ENCODE results near the gene PCSK2.

PCSK2 gene

DNA sequence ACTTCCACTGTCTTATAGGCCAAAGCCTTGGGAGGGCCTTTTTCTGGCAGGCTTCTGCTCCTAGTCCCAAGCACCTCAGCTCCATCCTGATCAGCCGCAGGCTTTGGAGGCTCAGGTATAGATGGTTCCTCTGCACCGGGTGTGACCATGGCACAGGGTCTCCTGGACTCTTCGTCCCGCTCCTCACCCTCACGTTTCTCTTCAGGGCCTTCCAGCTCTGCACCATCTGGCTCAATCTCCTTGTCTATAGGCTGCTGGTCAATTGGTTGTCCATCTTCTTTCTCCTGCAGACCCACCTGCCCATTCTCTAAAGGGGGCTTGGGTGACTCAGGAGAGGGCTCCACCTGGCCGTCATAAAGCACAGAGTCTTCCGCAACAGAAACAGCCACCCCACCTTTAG is 267.4 kb downstream of the PCSK2 start:
- WGBS (ENCODE audit: insufficient coverage) = 95% methylated on average over 7 of the region's 7 CpGs
- POLR2A ChIA-PET = no interaction called here
- CTCF ChIA-PET = interaction anchor here (1.7 kb wide), 1 partner anchor 10 kb away, joined by 6 read pairs; no protein-coding TSS in a partner anchor

DNA sequence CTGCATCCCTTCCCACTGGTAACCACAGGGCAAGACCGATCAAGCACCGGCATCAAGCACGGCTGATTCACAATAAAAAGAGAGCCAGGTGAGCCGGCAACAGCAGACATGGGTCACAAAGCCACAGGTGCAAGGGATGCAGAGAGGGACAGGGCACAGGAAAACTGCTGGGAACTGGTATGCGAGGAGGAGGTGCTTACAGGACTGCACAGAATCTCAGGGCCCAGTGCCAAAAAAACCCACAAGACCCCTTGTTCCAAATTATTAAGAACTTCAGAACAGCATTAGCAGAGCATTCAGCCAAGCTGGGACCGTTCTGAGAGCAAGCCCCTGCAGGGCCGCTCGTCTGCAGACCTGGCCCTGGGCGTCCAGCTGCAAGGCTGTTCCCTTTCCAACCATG is 269.0 kb downstream of the PCSK2 start:
- Histone ChIP-seq H3K27me3 (replicated peaks in 2 of 5; ENCODE audit: control insufficient read depth in 4 of 5, insufficient read depth in 5 of 5, low read length in 4 of 5) (no peaks in the 10 kb centered on the region), H3K27ac (ENCODE audit: insufficient read depth in 1 of 2, low read depth in 1 of 2, low read length in 2 of 2, poor library complexity in 1 of 2, severe bottlenecking in 2 of 2) (no peak overlapping the region), H3K4me1 (ENCODE audit: control extremely low read depth in 1 of 4, control insufficient read depth in 4 of 4, insufficient read depth in 4 of 4, low read length in 3 of 4) (no peaks in the 10 kb centered on the region), H3K4me3 (ENCODE audit: control insufficient read depth in 1 of 7, extremely low read depth in 1 of 7, insufficient read depth in 4 of 7, low read depth in 2 of 7, low read length in 6 of 7) (no peak overlapping the region), H3K9me3 (ENCODE audit: control extremely low read depth in 1 of 5, control insufficient read depth in 4 of 5, insufficient read depth in 2 of 5, low read depth in 1 of 5, low read length in 4 of 5) (no peaks in the 10 kb centered on the region), H3K36me3 (ENCODE audit: control insufficient read depth in 4 of 4, insufficient read depth in 4 of 4, low read length in 3 of 4) (no peaks in the 10 kb centered on the region)
- 97% methylated on average over 9 of the region's 9 CpGs for WGBS (ENCODE audit: insufficient coverage)
- no peak for DNase-seq
- ChIA-PET CTCF (interaction anchor here (0.8 to 2.0 kb wide), 2 partner anchors 8 to 10 kb away, joined by 3 to 4 read pairs; no protein-coding TSS in a partner anchor), POLR2A (no interaction called here)

More for the DNA sequence above, 267.4 kb downstream of the PCSK2 start:
- H3K36me3 ChIP-seq (ENCODE audit: control insufficient read depth in 4 of 4, insufficient read depth in 4 of 4, low read length in 3 of 4) = no peaks in the 10 kb centered on the region
- no peaks in the 10 kb centered on the region for H3K27me3 ChIP-seq (replicated peaks in 2 of 5; ENCODE audit: control insufficient read depth in 4 of 5, insufficient read depth in 5 of 5, low read length in 4 of 5)
- no peaks in the 10 kb centered on the region for H3K4me1 ChIP-seq (ENCODE audit: control extremely low read depth in 1 of 4, control insufficient read depth in 4 of 4, insufficient read depth in 4 of 4, low read length in 3 of 4)
- DNase-seq = no peak
- no peak overlapping the region for H3K27ac ChIP-seq (ENCODE audit: insufficient read depth in 1 of 2, low read depth in 1 of 2, low read length in 2 of 2, poor library complexity in 1 of 2, severe bottlenecking in 2 of 2)
- no peaks in the 10 kb centered on the region for H3K9me3 ChIP-seq (ENCODE audit: control extremely low read depth in 1 of 5, control insufficient read depth in 4 of 5, insufficient read depth in 2 of 5, low read depth in 1 of 5, low read length in 4 of 5)
- H3K4me3 ChIP-seq (ENCODE audit: control insufficient read depth in 1 of 7, extremely low read depth in 1 of 7, insufficient read depth in 4 of 7, low read depth in 2 of 7, low read length in 6 of 7) = no peak overlapping the region

DNA sequence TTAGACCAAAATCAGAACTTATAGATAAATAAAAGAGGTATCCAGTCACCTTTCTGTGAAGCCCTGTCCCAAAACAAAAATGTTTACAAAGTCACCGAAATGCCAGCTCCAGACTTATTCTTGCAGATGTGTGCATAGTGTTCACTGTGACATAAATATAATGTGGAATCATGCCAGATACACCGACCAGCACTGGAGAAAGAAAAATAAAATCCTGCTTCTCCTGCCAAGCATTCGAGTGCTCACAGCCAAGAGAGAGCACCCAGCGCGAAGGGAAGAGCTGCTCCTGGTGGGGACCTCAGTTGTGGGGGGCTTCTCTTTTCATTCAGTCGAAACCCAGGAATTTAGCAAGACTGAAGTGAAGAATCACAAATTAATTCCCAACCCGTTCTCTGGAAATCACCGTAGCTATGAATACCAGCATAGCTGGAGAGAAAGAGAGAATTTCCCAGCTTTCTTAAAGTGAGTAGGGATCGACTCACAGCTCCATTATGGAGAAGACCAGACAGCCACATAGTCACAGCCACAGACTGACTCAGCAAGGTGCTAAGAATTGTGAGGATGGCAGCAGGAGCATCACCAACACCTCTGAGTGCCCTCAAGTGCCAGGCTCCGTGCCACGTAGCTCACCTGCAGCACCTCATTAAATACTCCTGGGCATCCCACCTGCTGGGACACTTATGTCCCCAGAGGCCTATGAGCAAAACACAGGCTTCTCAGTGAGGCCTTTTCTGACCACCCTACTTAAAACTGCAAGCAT is 271.2 kb downstream of the PCSK2 start:
- Histone ChIP-seq H3K4me1 (ENCODE audit: control extremely low read depth in 1 of 4, control insufficient read depth in 4 of 4, insufficient read depth in 4 of 4, low read length in 3 of 4) (no peaks in the 10 kb centered on the region), H3K36me3 (ENCODE audit: control insufficient read depth in 4 of 4, insufficient read depth in 4 of 4, low read length in 3 of 4) (no peaks in the 10 kb centered on the region), H3K4me3 (ENCODE audit: control insufficient read depth in 1 of 7, extremely low read depth in 1 of 7, insufficient read depth in 4 of 7, low read depth in 2 of 7, low read length in 6 of 7) (no peak overlapping the region), H3K9me3 (ENCODE audit: control extremely low read depth in 1 of 5, control insufficient read depth in 4 of 5, insufficient read depth in 2 of 5, low read depth in 1 of 5, low read length in 4 of 5) (no peaks in the 10 kb centered on the region), H3K27me3 (replicated peaks in 2 of 5; ENCODE audit: control insufficient read depth in 4 of 5, insufficient read depth in 5 of 5, low read length in 4 of 5) (no peaks in the 10 kb centered on the region), H3K27ac (ENCODE audit: insufficient read depth in 1 of 2, low read depth in 1 of 2, low read length in 2 of 2, poor library complexity in 1 of 2, severe bottlenecking in 2 of 2) (no peak overlapping the region)
- POLR2A ChIA-PET = no interaction called here
- 90% methylated on average over 9 of the region's 11 CpGs for WGBS (ENCODE audit: insufficient coverage)
- DNase-seq = no peak
- CTCF ChIA-PET = no interaction called here

DNA sequence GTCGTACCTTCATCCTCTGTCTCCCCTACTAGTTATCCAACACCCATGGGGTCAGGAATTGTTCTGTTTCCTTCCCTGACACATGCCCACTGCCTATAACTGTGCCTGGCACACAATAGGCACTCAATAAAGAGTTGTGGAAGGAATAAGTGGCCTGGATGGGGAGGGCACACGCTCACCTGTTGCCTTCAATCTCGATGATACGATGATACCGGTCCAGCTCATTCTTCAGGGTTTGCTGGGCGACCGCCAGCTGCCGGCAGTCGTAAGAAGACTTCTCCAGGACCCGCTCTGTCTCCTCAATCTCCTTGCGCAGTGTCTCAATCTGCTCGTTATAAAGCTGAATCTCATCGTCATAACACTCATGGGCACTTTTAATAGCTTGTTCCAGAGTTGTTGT is 271.8 kb downstream of the PCSK2 start:
- POLR2A ChIA-PET = no interaction called here
- Histone ChIP-seq H3K27me3 (replicated peaks in 2 of 5; ENCODE audit: control insufficient read depth in 4 of 5, insufficient read depth in 5 of 5, low read length in 4 of 5) (no peaks in the 10 kb centered on the region), H3K9me3 (ENCODE audit: control extremely low read depth in 1 of 5, control insufficient read depth in 4 of 5, insufficient read depth in 2 of 5, low read depth in 1 of 5, low read length in 4 of 5) (no peaks in the 10 kb centered on the region), H3K4me1 (ENCODE audit: control extremely low read depth in 1 of 4, control insufficient read depth in 4 of 4, insufficient read depth in 4 of 4, low read length in 3 of 4) (peaks cover 0 to 4% (median 0%) of the 10 kb centered on the region in 4 experiments), H3K36me3 (ENCODE audit: control insufficient read depth in 4 of 4, insufficient read depth in 4 of 4, low read length in 3 of 4) (no peaks in the 10 kb centered on the region), H3K4me3 (ENCODE audit: control insufficient read depth in 1 of 7, extremely low read depth in 1 of 7, insufficient read depth in 4 of 7, low read depth in 2 of 7, low read length in 6 of 7) (no peak overlapping the region), H3K27ac (ENCODE audit: insufficient read depth in 1 of 2, low read depth in 1 of 2, low read length in 2 of 2, poor library complexity in 1 of 2, severe bottlenecking in 2 of 2) (no peak overlapping the region)
- no peak for DNase-seq
- CTCF ChIA-PET = no interaction called here
- 96% methylated on average over 13 of the region's 13 CpGs for WGBS (ENCODE audit: insufficient coverage)

DNA sequence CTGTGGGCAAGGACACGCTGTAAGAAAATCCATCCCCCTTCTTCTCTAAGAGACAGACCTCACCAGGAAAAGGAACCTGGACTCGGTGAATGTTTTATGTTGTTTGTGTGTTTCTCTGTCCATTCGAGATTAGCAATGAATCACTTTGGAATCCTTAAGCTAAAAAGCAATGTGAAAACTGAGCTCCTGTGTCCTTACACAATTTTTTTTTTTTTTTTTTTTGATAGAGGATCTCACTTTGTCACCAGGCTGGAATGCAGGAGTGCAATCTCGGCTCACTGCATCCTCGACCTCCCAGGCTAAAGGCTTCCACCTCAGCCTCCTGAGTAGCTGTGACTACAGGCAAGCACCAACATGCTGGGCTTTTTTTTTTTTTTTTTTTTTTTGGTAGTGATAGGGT is 272.2 kb downstream of the PCSK2 start:
- H3K27me3 ChIP-seq (replicated peaks in 2 of 5; ENCODE audit: control insufficient read depth in 4 of 5, insufficient read depth in 5 of 5, low read length in 4 of 5) = no peaks in the 10 kb centered on the region
- POLR2A ChIA-PET = no interaction called here
- H3K4me1 ChIP-seq (ENCODE audit: control extremely low read depth in 1 of 4, control insufficient read depth in 4 of 4, insufficient read depth in 4 of 4, low read length in 3 of 4) = peaks cover 0 to 8% (median 0%) of the 10 kb centered on the region in 4 experiments
- H3K27ac ChIP-seq (ENCODE audit: insufficient read depth in 1 of 2, low read depth in 1 of 2, low read length in 2 of 2, poor library complexity in 1 of 2, severe bottlenecking in 2 of 2) = no peak overlapping the region
- no peaks in the 10 kb centered on the region for H3K9me3 ChIP-seq (ENCODE audit: control extremely low read depth in 1 of 5, control insufficient read depth in 4 of 5, insufficient read depth in 2 of 5, low read depth in 1 of 5, low read length in 4 of 5)
- H3K4me3 ChIP-seq (ENCODE audit: control insufficient read depth in 1 of 7, extremely low read depth in 1 of 7, insufficient read depth in 4 of 7, low read depth in 2 of 7, low read length in 6 of 7) = no peak overlapping the region
- CTCF ChIA-PET = no interaction called here
- no peak for DNase-seq
- H3K36me3 ChIP-seq (ENCODE audit: control insufficient read depth in 4 of 4, insufficient read depth in 4 of 4, low read length in 3 of 4) = no peaks in the 10 kb centered on the region
- no CpG with 5 or more reads among the region's 5 CpGs for WGBS (ENCODE audit: insufficient coverage)

DNA sequence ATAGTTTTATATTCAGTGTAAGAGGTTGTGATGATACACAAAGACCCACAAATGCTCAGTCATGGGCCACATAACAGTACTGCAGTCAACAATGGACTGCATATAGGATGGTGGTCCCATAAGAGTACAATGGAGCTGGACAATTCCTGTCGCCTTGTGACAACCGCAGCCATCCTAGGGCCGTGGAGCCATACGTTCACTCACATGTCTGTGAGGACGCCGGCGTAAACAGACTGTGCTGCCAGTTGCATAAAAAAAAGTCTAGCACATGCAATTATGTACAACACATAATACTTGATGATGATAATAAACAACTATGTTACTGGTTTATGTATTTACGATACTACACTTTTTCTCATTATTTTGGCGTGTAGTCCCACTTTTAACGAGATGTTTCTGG is 273.4 kb downstream of the PCSK2 start:
- no peak overlapping the region for H3K4me3 ChIP-seq (ENCODE audit: control insufficient read depth in 1 of 7, extremely low read depth in 1 of 7, insufficient read depth in 4 of 7, low read depth in 2 of 7, low read length in 6 of 7)
- 98% methylated on average over 6 of the region's 10 CpGs for WGBS (ENCODE audit: insufficient coverage)
- H3K36me3 ChIP-seq (ENCODE audit: control insufficient read depth in 4 of 4, insufficient read depth in 4 of 4, low read length in 3 of 4) = no peaks in the 10 kb centered on the region
- H3K27ac ChIP-seq (ENCODE audit: insufficient read depth in 1 of 2, low read depth in 1 of 2, low read length in 2 of 2, poor library complexity in 1 of 2, severe bottlenecking in 2 of 2) = no peak overlapping the region
- H3K27me3 ChIP-seq (replicated peaks in 2 of 5; ENCODE audit: control insufficient read depth in 4 of 5, insufficient read depth in 5 of 5, low read length in 4 of 5) = no peaks in the 10 kb centered on the region
- DNase-seq = no peak
- CTCF ChIA-PET = no interaction called here
- POLR2A ChIA-PET = no interaction called here
- no peaks in the 10 kb centered on the region for H3K9me3 ChIP-seq (ENCODE audit: control extremely low read depth in 1 of 5, control insufficient read depth in 4 of 5, insufficient read depth in 2 of 5, low read depth in 1 of 5, low read length in 4 of 5)
- H3K4me1 ChIP-seq (ENCODE audit: control extremely low read depth in 1 of 4, control insufficient read depth in 4 of 4, insufficient read depth in 4 of 4, low read length in 3 of 4) = peaks cover 0 to 18% (median 8%) of the 10 kb centered on the region in 4 experiments

DNA sequence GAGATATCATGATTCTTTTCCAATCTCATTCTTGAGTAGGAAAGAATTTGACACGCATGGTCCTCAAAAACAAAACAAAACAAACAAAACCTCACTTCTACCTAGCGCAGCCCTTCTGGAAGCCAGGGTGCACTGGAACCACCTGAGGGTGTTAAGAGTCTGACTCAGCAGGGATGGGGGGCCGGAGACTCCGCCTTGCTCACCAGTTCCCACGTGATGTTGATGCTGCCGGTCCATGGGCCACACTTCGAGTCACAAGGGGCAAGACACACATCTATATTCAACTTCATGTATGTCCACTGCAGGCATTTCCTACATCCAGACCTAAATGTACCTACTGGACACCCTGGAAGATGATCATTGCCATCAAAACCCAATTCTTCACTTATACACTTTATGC is 274.0 kb downstream of the PCSK2 start:
- POLR2A ChIA-PET = no interaction called here
- Histone ChIP-seq H3K36me3 (ENCODE audit: control insufficient read depth in 4 of 4, insufficient read depth in 4 of 4, low read length in 3 of 4) (no peaks in the 10 kb centered on the region), H3K9me3 (ENCODE audit: control extremely low read depth in 1 of 5, control insufficient read depth in 4 of 5, insufficient read depth in 2 of 5, low read depth in 1 of 5, low read length in 4 of 5) (no peaks in the 10 kb centered on the region), H3K4me3 (ENCODE audit: control insufficient read depth in 1 of 7, extremely low read depth in 1 of 7, insufficient read depth in 4 of 7, low read depth in 2 of 7, low read length in 6 of 7) (no peak overlapping the region), H3K4me1 (ENCODE audit: control extremely low read depth in 1 of 4, control insufficient read depth in 4 of 4, insufficient read depth in 4 of 4, low read length in 3 of 4) (peaks cover 0 to 24% (median 14%) of the 10 kb centered on the region in 4 experiments), H3K27ac (ENCODE audit: insufficient read depth in 1 of 2, low read depth in 1 of 2, low read length in 2 of 2, poor library complexity in 1 of 2, severe bottlenecking in 2 of 2) (no peak overlapping the region), H3K27me3 (replicated peaks in 2 of 5; ENCODE audit: control insufficient read depth in 4 of 5, insufficient read depth in 5 of 5, low read length in 4 of 5) (no peaks in the 10 kb centered on the region)
- WGBS (ENCODE audit: insufficient coverage) = 94% methylated on average over 6 of the region's 7 CpGs
- CTCF ChIA-PET = no interaction called here
- DNase-seq = no peak

Data from common myeloid progenitor, CD34-positive (primary cell).